Uterus (tissue), 4 donors: ENCODE data around the gene TRDMT1. TPM values are rescaled to one million over a fixed set of nuclear protein-coding genes. Genes with fewer than 3 reads are reported as not detected.

Experiments
- DNase-seq, 2 donors: peaks; one replicate each; pipeline ENCODE4 v3.0.0-alpha.2; 2019 to 2020
- H3K27ac ChIP-seq, 2 donors: fragments of 200-600 bp; sonication (generic); 1 replicate in 1 of 2; 2 replicates in 1 of 2; pipeline ENCODE4 v1.5.1; 2016 to 2018
- H3K27me3 ChIP-seq, 2 donors: fragments of 200-600 bp; sonication (generic); one replicate each; pipeline ENCODE4 v1.5.1; 2018 to 2019; ENCODE audit warnings: control low read depth in 1 of 2
- H3K36me3 ChIP-seq, 2 donors: fragments of 200-600 bp; sonication (generic); one replicate each; pipeline ENCODE4 v1.5.1; 2019; ENCODE audit warnings: control low read depth in 1 of 2
- H3K4me1 ChIP-seq, 2 donors: fragments of 200-600 bp; sonication (generic); one replicate each; pipeline ENCODE4 v1.5.1; 2018 to 2019; ENCODE audit warnings: control low read depth in 1 of 2
- H3K4me3 ChIP-seq, 2 donors: fragments of 200-600 bp; sonication (generic); 1 replicate in 1 of 2; 2 replicates in 1 of 2; pipeline ENCODE4 v1.5.1; 2018 to 2019; ENCODE audit warnings: mild to moderate bottlenecking in 1 of 2
- H3K9me3 ChIP-seq, 2 donors: fragments of 200-600 bp; sonication (generic); one replicate each; pipeline ENCODE4 v1.5.1; 2019; ENCODE audit warnings: control low read depth in 1 of 2
- POLR2A ChIP-seq, 2 donors: fragments of 450-650 bp; IDR thresholded peaks; one replicate each; pipeline ENCODE4 v1.6.1; 2016; ENCODE audit warnings: antibody characterized with exemption in 2 of 2, mild to moderate bottlenecking in 1 of 2, moderate library complexity in 1 of 2
- intact Hi-C: fragments of 100-400 bp; cut with DNase I; formaldehyde crosslinking; loops from one replicate; pipeline ENCODE4 v1.15.1; 2023; ENCODE audit warnings: low total_unique reads
- total RNA-seq, 4 donors: library from RNA; depleted of rRNA in 3 of 4; stranded (reverse); fragments of >200 nt in 3 of 4; gene quantifications; one replicate each; pipeline versions ENCODE4 v1.1.0 to v1.2.4, GENCODE V29; 2014 to 2023
- TF ChIP-seq, protein P1 (sequence below), 4 experiments: fragments of 200-600 bp in 2 of 4; fragments of 450-650 bp in 2 of 4; sonication (generic) in 2 of 4; IDR thresholded peaks; one replicate each; pipeline ENCODE4 v1.5.1; 2016 to 2019; ENCODE audit warnings: antibody characterized with exemption in 4 of 4, mild to moderate bottlenecking in 2 of 4, moderate library complexity in 1 of 4
- donor health status: DM: yes; HTN: yes; CAD: no.

Gene TRDMT1
- total RNA-seq, 4 donors from 2014 or later, result 2.6 to 25.4 (median 14.8) TPM

DNA sequence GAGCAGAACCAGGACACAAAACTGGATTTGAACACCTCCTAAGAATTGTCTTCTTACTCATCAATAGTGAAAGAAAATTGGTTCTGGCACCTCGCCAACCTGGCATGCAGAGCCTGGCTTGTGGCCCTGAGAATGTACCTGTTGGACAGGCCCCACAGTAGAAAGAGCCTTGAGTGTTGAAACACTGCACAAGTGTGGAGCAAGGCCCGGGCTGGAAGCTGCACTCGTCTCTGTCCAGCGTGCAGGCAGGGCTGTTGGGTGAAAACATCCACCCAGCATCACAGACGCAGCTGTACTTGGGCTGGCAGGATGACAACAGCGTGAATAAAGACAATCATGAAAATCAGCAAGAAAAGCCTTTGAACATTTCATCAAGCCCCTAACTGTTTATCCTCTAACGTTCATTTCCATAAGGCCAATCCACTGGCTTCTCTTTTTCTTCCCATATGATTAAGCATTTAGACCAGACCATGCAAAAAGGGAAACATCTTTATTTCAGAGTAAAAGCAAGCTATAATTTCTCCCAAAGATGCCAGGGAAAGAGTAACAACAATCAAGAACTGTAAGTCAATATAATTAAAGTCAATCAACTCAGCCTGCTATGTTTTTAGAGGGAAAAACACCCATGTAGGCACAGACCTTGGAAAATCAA is 87.5 kb downstream of the TRDMT1 start:
- no peaks in the 10 kb centered on the region for H3K27me3 ChIP-seq
- H3K4me3 ChIP-seq, result no peak overlapping the region
- no peak for TF ChIP-seq POLR2A (IDR thresholded peaks at IDR 0.05)
- TF ChIP-seq, protein P1, sequence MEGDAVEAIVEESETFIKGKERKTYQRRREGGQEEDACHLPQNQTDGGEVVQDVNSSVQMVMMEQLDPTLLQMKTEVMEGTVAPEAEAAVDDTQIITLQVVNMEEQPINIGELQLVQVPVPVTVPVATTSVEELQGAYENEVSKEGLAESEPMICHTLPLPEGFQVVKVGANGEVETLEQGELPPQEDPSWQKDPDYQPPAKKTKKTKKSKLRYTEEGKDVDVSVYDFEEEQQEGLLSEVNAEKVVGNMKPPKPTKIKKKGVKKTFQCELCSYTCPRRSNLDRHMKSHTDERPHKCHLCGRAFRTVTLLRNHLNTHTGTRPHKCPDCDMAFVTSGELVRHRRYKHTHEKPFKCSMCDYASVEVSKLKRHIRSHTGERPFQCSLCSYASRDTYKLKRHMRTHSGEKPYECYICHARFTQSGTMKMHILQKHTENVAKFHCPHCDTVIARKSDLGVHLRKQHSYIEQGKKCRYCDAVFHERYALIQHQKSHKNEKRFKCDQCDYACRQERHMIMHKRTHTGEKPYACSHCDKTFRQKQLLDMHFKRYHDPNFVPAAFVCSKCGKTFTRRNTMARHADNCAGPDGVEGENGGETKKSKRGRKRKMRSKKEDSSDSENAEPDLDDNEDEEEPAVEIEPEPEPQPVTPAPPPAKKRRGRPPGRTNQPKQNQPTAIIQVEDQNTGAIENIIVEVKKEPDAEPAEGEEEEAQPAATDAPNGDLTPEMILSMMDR (IDR thresholded peaks at IDR 0.05), result no peak
- no peak overlapping the region for H3K27ac ChIP-seq
- no peaks in the 10 kb centered on the region for H3K9me3 ChIP-seq
- intact Hi-C loops, result no loop called here
- peak; percentile 49 to 56 for DNase-seq
- no peaks in the 10 kb centered on the region for H3K4me1 ChIP-seq
- no peaks in the 10 kb centered on the region for H3K36me3 ChIP-seq

DNA sequence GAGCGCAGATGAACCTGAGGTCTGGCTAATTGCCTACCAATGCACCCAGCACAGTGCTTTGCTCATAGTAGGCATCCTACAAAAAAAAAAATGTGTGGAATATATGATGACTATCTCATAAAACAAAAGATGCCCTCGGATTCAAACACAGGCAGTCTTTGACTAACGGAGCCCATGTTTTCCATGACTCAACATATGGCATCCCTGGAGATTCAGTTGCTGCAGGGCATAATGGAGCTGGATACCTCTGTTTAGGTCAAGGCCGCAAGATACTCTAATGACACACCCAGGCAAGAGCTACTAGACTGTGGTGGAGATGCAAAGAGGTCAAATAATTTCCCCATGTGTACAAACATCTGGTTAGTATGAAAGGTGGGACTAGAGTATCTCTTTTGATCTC is 88.1 kb downstream of the TRDMT1 start:
- Histone ChIP-seq H3K27ac (no peak overlapping the region), H3K27me3 (no peaks in the 10 kb centered on the region), H3K36me3 (no peaks in the 10 kb centered on the region), H3K4me3 (no peak overlapping the region), H3K9me3 (no peaks in the 10 kb centered on the region), H3K4me1 (no peaks in the 10 kb centered on the region)
- no peak for DNase-seq
- no peak for TF ChIP-seq POLR2A (IDR thresholded peaks at IDR 0.05)
- TF ChIP-seq, protein P1 (IDR thresholded peaks at IDR 0.05), result no peak
- intact Hi-C loops, result no loop called here

DNA sequence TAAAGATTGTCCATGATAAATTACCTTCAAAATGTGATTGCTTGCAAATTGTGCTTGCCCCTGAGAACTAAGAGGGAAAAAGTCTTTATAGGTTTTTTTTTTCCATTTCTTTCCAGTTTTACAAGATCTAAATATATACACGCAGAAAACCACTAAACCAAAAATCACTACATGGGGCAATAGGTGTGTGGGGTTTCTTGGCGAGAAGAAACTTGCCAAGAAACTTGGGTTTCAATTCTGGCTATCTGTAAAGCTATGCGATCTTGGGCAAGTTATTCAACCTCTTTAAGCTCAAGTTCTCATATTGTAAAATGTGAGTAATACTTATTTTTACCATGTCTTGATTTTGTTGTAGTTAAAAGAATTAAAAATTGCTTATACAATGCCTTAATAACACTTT is 88.9 kb downstream of the TRDMT1 start:
- no peak for DNase-seq
- intact Hi-C loops, result no loop called here
- TF ChIP-seq, protein P1 (IDR thresholded peaks at IDR 0.05), result no peak
- no peak for TF ChIP-seq POLR2A (IDR thresholded peaks at IDR 0.05)
- H3K27ac ChIP-seq, result no peak overlapping the region
- H3K4me3 ChIP-seq, result no peak overlapping the region
- no peaks in the 10 kb centered on the region for H3K36me3 ChIP-seq
- H3K9me3 ChIP-seq, result no peaks in the 10 kb centered on the region
- H3K4me1 ChIP-seq, result no peaks in the 10 kb centered on the region
- no peaks in the 10 kb centered on the region for H3K27me3 ChIP-seq

DNA sequence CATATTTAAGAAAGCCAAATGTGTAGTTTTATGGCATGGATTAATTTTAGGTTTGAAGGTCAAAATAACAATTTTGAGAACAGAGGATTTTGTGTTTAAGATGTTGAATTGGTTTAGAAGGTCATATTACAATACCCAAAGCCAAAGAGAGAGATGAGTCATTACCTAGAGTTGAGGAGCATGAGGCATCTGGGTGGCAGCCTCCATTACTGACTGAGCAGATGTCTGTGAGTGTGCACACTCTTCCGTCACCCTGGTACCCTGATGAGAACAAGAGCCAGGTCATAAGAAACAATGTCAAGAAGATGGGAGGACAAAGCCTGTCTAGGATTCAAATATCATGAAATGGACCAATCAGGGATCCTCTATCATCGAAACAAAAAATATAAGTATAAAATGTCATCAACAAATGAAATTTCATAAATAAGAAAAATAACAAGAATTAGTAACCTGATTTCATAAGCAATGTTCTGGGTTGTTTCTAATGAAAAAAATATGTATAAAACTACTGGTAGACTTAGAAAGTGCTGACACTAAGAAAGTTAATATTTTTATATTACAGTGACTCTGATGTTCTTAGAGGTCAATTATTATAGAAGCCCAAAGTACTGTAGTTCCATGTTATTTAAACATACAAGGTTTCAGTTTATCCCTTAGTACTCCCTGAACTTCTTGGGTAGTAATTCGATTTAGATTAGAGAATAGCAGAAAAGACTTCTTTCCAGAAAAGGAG is 91.8 kb downstream of the TRDMT1 start:
- Histone ChIP-seq H3K36me3 (no peaks in the 10 kb centered on the region), H3K27me3 (no peaks in the 10 kb centered on the region), H3K4me3 (no peak overlapping the region), H3K4me1 (no peaks in the 10 kb centered on the region), H3K9me3 (no peaks in the 10 kb centered on the region), H3K27ac (no peak overlapping the region)
- no peak for TF ChIP-seq POLR2A (IDR thresholded peaks at IDR 0.05)
- TF ChIP-seq, protein P1 (IDR thresholded peaks at IDR 0.05), result no peak
- intact Hi-C loops, result no loop called here
- no peak for DNase-seq

DNA sequence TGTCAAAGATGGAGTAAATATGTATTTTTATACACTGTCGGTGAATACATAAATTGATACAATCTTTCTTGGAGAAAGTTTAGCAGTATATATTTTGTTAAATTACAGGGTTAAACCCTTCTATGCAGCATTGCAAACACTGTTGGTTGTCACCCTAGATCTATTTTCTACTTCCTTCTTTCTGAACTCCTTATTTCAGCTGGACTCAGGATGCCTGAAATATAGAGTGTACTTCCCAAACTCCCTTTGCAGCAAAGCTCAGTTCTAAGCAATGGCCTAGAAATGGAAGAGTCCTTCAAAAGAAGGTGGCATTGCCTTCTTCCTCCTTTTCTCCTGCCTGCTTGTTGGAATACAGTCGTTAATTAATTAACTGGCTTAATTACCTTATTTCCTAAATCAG is 92.4 kb downstream of the TRDMT1 start:
- H3K4me1 ChIP-seq, result no peaks in the 10 kb centered on the region
- intact Hi-C loops, result no loop called here
- no peaks in the 10 kb centered on the region for H3K9me3 ChIP-seq

More for the DNA sequence above, 92.4 kb downstream of the TRDMT1 start:
- no peak overlapping the region for H3K4me3 ChIP-seq
- no peaks in the 10 kb centered on the region for H3K27me3 ChIP-seq
- DNase-seq, result no peak
- TF ChIP-seq, protein P1 (IDR thresholded peaks at IDR 0.05), result no peak
- no peak for TF ChIP-seq POLR2A (IDR thresholded peaks at IDR 0.05)
- no peaks in the 10 kb centered on the region for H3K36me3 ChIP-seq
- no peak overlapping the region for H3K27ac ChIP-seq
